ENCODE data around the gene ZFP3. TPM values are rescaled to one million over a fixed set of nuclear protein-coding genes. Genes with fewer than 3 reads are reported as not detected.
"Not testable (repeated sequence)": the region's sequence is repeated elsewhere in the genome, so short reads cannot be mapped to it uniquely, and the experiment has no call there.

The ZFP3 gene
- total RNA-seq, 1 experiment from 2014 or later, result not detected

DNA sequence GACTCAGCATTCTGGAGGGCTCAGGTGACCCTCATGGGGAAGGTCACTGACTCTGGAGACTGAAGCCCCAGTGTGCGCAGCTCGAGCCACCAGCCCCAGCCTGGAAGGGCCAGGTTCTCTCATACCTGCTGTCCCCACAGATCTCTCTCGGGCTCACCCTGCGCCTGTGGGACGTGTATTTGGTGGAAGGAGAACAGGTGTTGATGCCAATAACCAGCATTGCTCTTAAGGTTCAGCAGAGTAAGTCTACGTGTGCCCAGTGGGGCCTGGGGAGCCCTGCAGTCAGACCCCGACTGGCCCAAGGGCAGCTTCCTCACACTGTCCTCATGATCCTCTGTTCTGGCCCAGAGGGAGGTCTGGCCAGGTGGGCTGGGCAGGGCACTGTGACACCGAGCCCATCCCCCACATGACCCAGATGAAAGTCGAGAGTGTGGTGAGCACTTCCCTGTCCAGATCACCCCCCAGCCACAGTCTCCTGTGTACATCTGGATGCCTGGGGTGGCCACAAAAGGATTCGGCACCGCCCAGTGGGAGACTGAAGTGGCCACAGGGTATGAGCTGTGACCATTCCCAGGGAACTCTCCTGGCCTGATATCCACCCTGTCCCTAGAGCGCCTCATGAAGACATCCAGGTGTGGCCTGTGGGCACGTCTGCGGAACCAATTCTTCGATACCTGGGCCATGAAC lies 59.4 kb downstream of the ZFP3 start:
- DNase-seq (ENCODE audit: low read depth), result not testable (repeated sequence)

DNA sequence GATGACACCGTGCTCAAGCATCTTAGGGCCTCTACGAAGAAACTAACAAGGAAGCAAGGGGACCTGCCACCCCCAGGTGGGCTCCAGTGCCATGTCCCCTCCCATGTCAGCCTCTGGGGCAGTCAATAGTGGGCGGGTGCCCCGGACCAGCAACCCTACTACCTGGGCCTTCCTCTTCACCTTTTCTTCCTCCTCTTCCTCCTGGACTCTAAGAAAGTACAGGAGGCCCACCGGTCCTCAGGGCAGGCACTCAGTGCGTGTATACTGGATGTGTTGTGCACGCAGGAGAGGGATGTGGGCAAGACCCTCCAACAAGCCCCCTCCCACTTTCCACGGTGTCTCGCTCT lies 59.9 kb downstream of the ZFP3 start:
- DNase-seq (ENCODE audit: low read depth), result not testable (repeated sequence)

DNA sequence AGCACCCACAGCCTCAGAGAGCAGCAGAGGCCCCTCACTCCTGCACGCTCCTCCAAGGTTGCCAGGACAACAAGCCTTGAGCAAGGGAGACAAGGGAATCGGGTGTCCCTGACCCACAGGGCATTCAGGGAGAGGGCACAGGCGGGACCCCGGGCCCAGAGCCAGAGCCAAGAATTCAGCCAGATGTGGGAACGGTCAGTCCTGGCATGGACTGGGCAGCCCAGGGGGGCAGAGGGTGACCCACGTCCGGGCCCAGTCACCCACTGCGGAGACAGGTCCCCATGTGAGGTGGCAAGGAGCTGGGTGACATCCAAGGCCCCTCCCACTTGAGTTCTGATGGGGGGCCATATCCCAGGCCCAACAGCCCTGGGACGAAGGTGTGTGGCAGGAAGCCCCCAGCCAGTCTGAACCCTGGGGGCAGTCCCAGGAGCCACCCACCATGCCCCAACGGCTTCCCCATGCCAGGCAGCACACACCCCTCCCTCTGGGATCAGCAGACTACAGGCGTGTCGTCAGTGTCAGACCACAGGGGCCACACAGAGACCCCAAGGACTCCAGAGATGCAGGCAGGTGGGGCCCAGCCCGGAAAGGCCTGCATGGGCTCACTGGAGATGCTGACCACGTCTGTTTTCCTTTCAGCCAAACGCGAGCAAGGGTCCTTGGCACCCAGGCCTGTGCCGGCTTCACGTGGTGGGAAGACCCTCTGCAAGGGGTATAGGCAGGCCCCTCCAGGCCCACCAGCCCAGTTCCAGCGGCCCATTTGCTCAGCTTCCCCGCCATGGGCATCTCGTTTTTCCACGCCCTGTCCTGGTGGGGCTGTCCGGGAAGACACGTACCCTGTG lies 60.6 kb downstream of the ZFP3 start:
- no peak for DNase-seq (ENCODE audit: low read depth)

DNA sequence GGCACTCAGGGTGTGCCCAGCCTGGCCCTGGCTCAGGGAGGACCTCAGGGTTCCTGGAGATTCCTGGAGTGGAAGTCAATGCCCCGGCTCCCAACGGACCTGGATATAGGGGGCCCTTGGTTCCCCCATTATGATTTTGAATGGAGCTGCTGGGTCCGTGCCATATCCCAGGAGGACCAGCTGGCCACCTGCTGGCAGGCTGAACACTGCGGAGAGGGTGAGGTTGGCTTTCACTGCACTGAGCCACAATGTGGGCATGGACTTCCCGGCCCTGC lies 61.1 kb downstream of the ZFP3 start:
- DNase-seq (ENCODE audit: low read depth), result no peak

DNA sequence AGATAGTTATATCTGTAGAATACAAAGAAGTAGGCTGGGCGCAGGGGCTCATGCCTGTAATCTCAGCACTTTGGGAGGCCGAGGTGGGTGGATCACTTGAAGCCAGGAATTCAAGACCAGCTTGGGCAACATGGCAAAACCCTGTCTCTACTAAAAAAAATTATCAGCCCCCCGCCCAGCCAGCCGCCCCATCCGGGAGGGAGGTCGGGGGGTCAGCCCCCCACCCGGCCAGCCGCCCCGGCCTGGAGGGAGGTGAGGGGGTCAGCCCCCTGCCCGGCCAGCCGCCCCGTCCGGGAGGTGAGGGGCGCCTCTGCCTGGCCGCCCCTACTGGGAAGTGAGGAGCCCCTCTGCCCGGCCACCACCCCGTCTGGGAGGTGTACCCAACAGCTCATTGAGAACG lies 64.6 kb downstream of the ZFP3 start:
- DNase-seq (ENCODE audit: low read depth), result not testable (repeated sequence)

Small RNAs within 50 kb of the gene (small RNA-seq; reads per million reads assigned to genes)
- gene AC012146.4, result not detected

Other genes with a start within 250 kb of the ZFP3 start
- gene MINK1, start 245.1 kb upstream of the ZFP3 start, total RNA-seq (2014; rRNA removed; shearing (Covaris generic)), result 27.1 and 28.7 TPM in 2 replicates
- gene C17orf107, start 178.9 kb upstream of the ZFP3 start, total RNA-seq (2014; rRNA removed; shearing (Covaris generic)), result 0.07 and 0.48 TPM in 2 replicates
- gene CHRNE, start 175.4 kb upstream of the ZFP3 start, total RNA-seq (2014; rRNA removed; shearing (Covaris generic)), result not detected in 2 replicates
- gene GP1BA, start 146.2 kb upstream of the ZFP3 start, total RNA-seq (2014; rRNA removed; shearing (Covaris generic)), result not detected in 2 replicates
- gene SLC25A11, start 138.4 kb upstream of the ZFP3 start, total RNA-seq (2014; rRNA removed; shearing (Covaris generic)), result 103 and 112 TPM in 2 replicates
- gene RNF167, start 138.2 kb upstream of the ZFP3 start, total RNA-seq (2014; rRNA removed; shearing (Covaris generic)), result 70.0 and 95.7 TPM in 2 replicates
- gene PFN1, start 129.9 kb upstream of the ZFP3 start, total RNA-seq (2014; rRNA removed; shearing (Covaris generic)), result 1,934 and 2,529 TPM in 2 replicates
- gene ENO3, start 127.3 kb upstream of the ZFP3 start, total RNA-seq (2014; rRNA removed; shearing (Covaris generic)), result 2.5 and 3.0 TPM in 2 replicates
- gene SPAG7, start 110.7 kb upstream of the ZFP3 start, total RNA-seq (2014; rRNA removed; shearing (Covaris generic)), result 75.6 and 81.8 TPM in 2 replicates
- gene CAMTA2, start 90.8 kb upstream of the ZFP3 start, total RNA-seq (2014; rRNA removed; shearing (Covaris generic)), result 7.6 and 14.3 TPM in 2 replicates
- gene INCA1, start 80.9 kb upstream of the ZFP3 start, total RNA-seq (2014; rRNA removed; shearing (Covaris generic)), result 0.08 TPM in 1 of 2 replicates, not detected in the other
- gene KIF1C, start 80.5 kb upstream of the ZFP3 start, total RNA-seq (2014; rRNA removed; shearing (Covaris generic)), result 64.3 and 67.6 TPM in 2 replicates
- not detected in 2 replicates for gene SLC52A1, start 43.0 kb upstream of the ZFP3 start, total RNA-seq (2014; rRNA removed; shearing (Covaris generic))
- 9.1 and 9.5 TPM in 2 replicates for gene ZNF232, start 33.4 kb downstream of the ZFP3 start, total RNA-seq (2014; rRNA removed; shearing (Covaris generic))
- under 0.01 TPM in 1 of 2 replicates, not detected in the other for gene USP6, start 37.6 kb downstream of the ZFP3 start, total RNA-seq (2014; rRNA removed; shearing (Covaris generic))
- gene ZNF594, start 113.4 kb downstream of the ZFP3 start, total RNA-seq (2014; rRNA removed; shearing (Covaris generic)), result 6.4 and 8.1 TPM in 2 replicates
- gene SCIMP, start 156.4 kb downstream of the ZFP3 start, total RNA-seq (2014; rRNA removed; shearing (Covaris generic)), result not detected in 2 replicates
- 35.4 and 36.7 TPM in 2 replicates for gene RABEP1, start 203.8 kb downstream of the ZFP3 start, total RNA-seq (2014; rRNA removed; shearing (Covaris generic))